IMR-90 (cell line): Measurements from ENCODE around the gene TTC23. TPM values are rescaled to one million over a fixed set of nuclear protein-coding genes. Genes with fewer than 3 reads are reported as not detected.

Experiments used
- ATAC-seq: fragments of 200-7000 bp; cut with Tn5 transposase; 2 replicates; pipeline ENCODE4 v1.9.1; 2020; ENCODE audit warnings: low read depth, mild to moderate bottlenecking, moderate library complexity
- BruUV-seq: library from RNA; stranded (reverse); fragments of 400-500 nt; replicated peaks from 2 replicates; lab custom pipeline; 2021; lab: Mats Ljungman, UMichigan
- CTCF ChIA-PET: fragments of 300-600 bp; formaldehyde crosslinking; extraction: SDS; loops from one replicate; lab custom pipeline; 2021; ENCODE audit warnings: antibody characterized with exemption; lab: Yijun Ruan, JAX
- POLR2A ChIA-PET: fragments of 300-600 bp; sonication (Branson Sonifier 250); formaldehyde crosslinking; loops from one replicate; lab custom pipeline; 2022; ENCODE audit warnings: antibody characterized with exemption; ENCODE audit not compliant: unreplicated experiment; lab: Charles Lee
- DNase-seq: peaks from one replicate; pipeline ENCODE4 v3.0.0; 2013
- H2AFZ ChIP-seq: replicated peaks from 2 replicates; pipeline ENCODE3; 2013; ENCODE audit warnings: low read length, mild to moderate bottlenecking; ENCODE audit not compliant: poor library complexity
- H2AK5ac ChIP-seq: 2 replicates; pipeline ENCODE4 v1.6.1; 2013; ENCODE audit warnings: low read depth, low read length, inconsistent platforms
- H2AK9ac ChIP-seq: replicated peaks from 2 replicates; pipeline ENCODE3; 2013; ENCODE audit warnings: mild to moderate bottlenecking, low read depth, low read length, moderate library complexity; ENCODE audit not compliant: poor library complexity
- H2BK120ac ChIP-seq: 2 replicates; pipeline ENCODE4 v1.6.1; 2013; ENCODE audit warnings: low read depth, low read length, inconsistent platforms
- H2BK15ac ChIP-seq: 3 replicates; pipeline ENCODE4 v1.6.1; 2013; ENCODE audit warnings: low read depth, low read length, inconsistent platforms
- H2BK20ac ChIP-seq: 2 replicates; pipeline ENCODE4 v1.6.1; 2013; ENCODE audit warnings: low read depth, mild to moderate bottlenecking, inconsistent platforms, low read length, moderate library complexity
- H2BK5ac ChIP-seq: 2 replicates; pipeline ENCODE4 v1.6.1; 2013; ENCODE audit warnings: mild to moderate bottlenecking, low read depth, low read length, inconsistent platforms; ENCODE audit not compliant: poor library complexity, severe bottlenecking
- H3K14ac ChIP-seq: replicated peaks from 2 replicates; pipeline ENCODE4 v1.6.1; 2013; ENCODE audit warnings: low read depth, low read length, inconsistent platforms
- H3K18ac ChIP-seq: 2 replicates; pipeline ENCODE4 v1.6.1; 2013; ENCODE audit warnings: low read depth, low read length, control low read depth
- H3K23ac ChIP-seq: 2 replicates; pipeline ENCODE4 v1.6.1; 2013; ENCODE audit warnings: low read depth, low read length, inconsistent platforms
- H3K27ac ChIP-seq: 2 replicates; pipeline ENCODE4 v1.5.1; 2013; ENCODE audit warnings: mild to moderate bottlenecking, control low read depth, low read length; ENCODE audit not compliant: insufficient read depth
- H3K27me3 ChIP-seq: 2 replicates; pipeline ENCODE4 v1.6.1; 2013; ENCODE audit warnings: low read length; ENCODE audit not compliant: control insufficient read depth, insufficient read depth
- H3K36me3 ChIP-seq: 2 replicates; pipeline ENCODE4 v1.6.1; 2013; ENCODE audit warnings: low read length, mixed read lengths; ENCODE audit not compliant: control insufficient read depth, insufficient read depth
- H3K4ac ChIP-seq: 2 replicates; pipeline ENCODE4 v1.6.1; 2013; ENCODE audit warnings: low read depth, low read length, inconsistent platforms
- H3K4me1 ChIP-seq: 2 replicates; pipeline ENCODE4 v1.6.1; 2013; ENCODE audit warnings: low read length, mixed read lengths; ENCODE audit not compliant: control insufficient read depth, insufficient read depth
- H3K4me2 ChIP-seq: 2 replicates; pipeline ENCODE4 v1.6.1; 2013; ENCODE audit warnings: low read depth, mild to moderate bottlenecking, control low read depth, low read length, moderate library complexity
- H3K4me3 ChIP-seq: 2 replicates; pipeline ENCODE4 v1.5.1; 2013; ENCODE audit warnings: low read depth, mild to moderate bottlenecking, control low read depth, low read length, moderate library complexity; ENCODE audit not compliant: insufficient read depth
- H3K56ac ChIP-seq: 2 replicates; pipeline ENCODE4 v1.6.1; 2013; ENCODE audit warnings: low read length, inconsistent platforms; ENCODE audit not compliant: insufficient read depth; ENCODE audit errors: extremely low read depth
- H3K79me1 ChIP-seq, 2 experiments: 2 replicates each; pipeline ENCODE4 v1.6.1; 2013; ENCODE audit warnings: low read length in 2 of 2, inconsistent platforms in 1 of 2, low read depth in 1 of 2
- H3K9ac ChIP-seq: 2 replicates; pipeline ENCODE4 v1.6.1; 2013; ENCODE audit warnings: low read depth, low read length, control low read depth
- H3K9me1 ChIP-seq: 2 replicates; pipeline ENCODE4 v1.6.1; 2013; ENCODE audit warnings: low read length, inconsistent platforms; ENCODE audit not compliant: insufficient read depth
- H3K9me3 ChIP-seq: 2 replicates; pipeline ENCODE4 v1.6.1; 2013; ENCODE audit warnings: low read length; ENCODE audit not compliant: control insufficient read depth, insufficient read depth
- H4K20me1 ChIP-seq: 2 replicates; pipeline ENCODE4 v1.6.1; 2013; ENCODE audit warnings: low read length, inconsistent platforms; ENCODE audit not compliant: insufficient read depth
- H4K5ac ChIP-seq: 2 replicates; pipeline ENCODE4 v1.6.1; 2013; ENCODE audit warnings: mild to moderate bottlenecking, low read depth, low read length, control low read depth
- H4K8ac ChIP-seq, 2 experiments: 2 replicates each; pipeline ENCODE4 v1.6.1; 2013; ENCODE audit warnings: low read depth in 2 of 2, low read length in 2 of 2, control low read depth in 1 of 2, inconsistent platforms in 1 of 2
- H4K91ac ChIP-seq: 2 replicates; pipeline ENCODE4 v1.6.1; 2013; ENCODE audit warnings: low read depth, low read length, inconsistent platforms; ENCODE audit not compliant: insufficient read depth
- BHLHE40 ChIP-seq: fragments of 150-350 bp; IDR thresholded peaks from 2 replicates; pipeline ENCODE4 v1.6.1; 2016; ENCODE audit warnings: mild to moderate bottlenecking, low read depth, low read length
- CEBPB ChIP-seq: IDR thresholded peaks from 2 replicates; pipeline ENCODE4 v1.6.1; 2012; ENCODE audit warnings: low read depth, low read length, improper control_type of control experiment
- CHD1 ChIP-seq: IDR thresholded peaks from 2 replicates; pipeline ENCODE4 v1.6.1; 2012; ENCODE audit warnings: low read depth, low read length, improper control_type of control experiment
- CTCF ChIP-seq: conservative IDR thresholded peaks from 2 replicates; pipeline ENCODE4 v1.5.1; 2012; ENCODE audit warnings: mild to moderate bottlenecking, low read depth, low read length, improper control_type of control experiment
- ELK1 ChIP-seq: fragments of 150-350 bp; IDR thresholded peaks from 2 replicates; pipeline ENCODE4 v1.6.1; 2016; ENCODE audit warnings: low read depth, mild to moderate bottlenecking, low read length, moderate library complexity, borderline replicate concordance
- FOS ChIP-seq: fragments of 150-350 bp; IDR thresholded peaks from 2 replicates; pipeline ENCODE4 v1.6.1; 2016; ENCODE audit warnings: low read depth, low read length
- MAFK ChIP-seq: IDR thresholded peaks from 2 replicates; pipeline ENCODE4 v1.6.1; 2012; ENCODE audit warnings: low read depth, low read length, improper control_type of control experiment
- MAZ ChIP-seq: IDR thresholded peaks from 2 replicates; pipeline ENCODE4 v1.6.1; 2012; ENCODE audit warnings: low read depth, mild to moderate bottlenecking, low read length, improper control_type of control experiment, moderate library complexity, borderline replicate concordance
- MXI1 ChIP-seq: IDR thresholded peaks from 2 replicates; pipeline ENCODE4 v1.6.1; 2012; ENCODE audit warnings: low read depth, mild to moderate bottlenecking, low read length, moderate library complexity, borderline replicate concordance
- NFE2L2 ChIP-seq: fragments of 150-350 bp; IDR thresholded peaks from 2 replicates; pipeline ENCODE4 v1.6.1; 2016; ENCODE audit warnings: low read depth, mild to moderate bottlenecking, low read length
- POLR2A ChIP-seq: IDR thresholded peaks from 2 replicates; pipeline ENCODE4 v1.6.1; 2012; ENCODE audit warnings: mild to moderate bottlenecking, low read depth, low read length
- RAD21 ChIP-seq: IDR thresholded peaks from 2 replicates; pipeline ENCODE4 v1.6.1; 2012; ENCODE audit warnings: low read length, improper control_type of control experiment
- RCOR1 ChIP-seq: IDR thresholded peaks from 2 replicates; pipeline ENCODE4 v1.6.1; 2012; ENCODE audit warnings: mild to moderate bottlenecking, low read length, improper control_type of control experiment; ENCODE audit not compliant: insufficient replicate concordance
- SMC3 ChIP-seq: fragments of 150-350 bp; IDR thresholded peaks from 2 replicates; pipeline ENCODE4 v1.6.1; 2016; ENCODE audit warnings: low read depth, mild to moderate bottlenecking, antibody characterized with exemption, low read length, moderate library complexity
- WGBS, 2 experiments: methylation state at CpG; one replicate each; pipeline versions ENCODE4 v1.1.5 to v1.1.7; 2013; ENCODE audit warnings: missing lambda C conversion rate in 2 of 2; ENCODE audit not compliant: insufficient read length in 1 of 2; ENCODE audit errors: extremely low coverage in 2 of 2; 5-methylcytosine and 5-hydroxymethylcytosine counted together
- dilution Hi-C: fragments of 300-500 bp; cut with HindIII; formaldehyde crosslinking; loops from one replicate; pipeline ENCODE4 v1.14.3; 2018; ENCODE audit warnings: low sequenced_read_pairs; ENCODE audit not compliant: unreplicated experiment
- in situ Hi-C: fragments of 300-500 bp; cut with MboI; formaldehyde crosslinking; loops from 3 replicates; pipeline ENCODE4 v1.14.3; 2019; ENCODE audit warnings: low sequenced_read_pairs, inconsistent platforms, mixed read lengths
- intact Hi-C: fragments of 100-400 bp; cut with micrococcal nuclease; formaldehyde crosslinking; loops from 2 replicates; pipeline ENCODE4 v1.10.0; 2022
- polyA plus RNA-seq, 3 experiments: library from polyadenylated mRNA; depleted of rRNA; stranded (reverse); fragments of >200 nt; gene quantifications; 2 replicates each; pipeline ENCODE4 v1.2.3, GENCODE V29; 2012; ENCODE audit warnings: low replicate concordance in 1 of 3
- total RNA-seq: library from RNA; depleted of rRNA; stranded (reverse); fragments of >200 nt; gene quantifications from 2 replicates; pipeline ENCODE4 v1.2.3, GENCODE V29; 2012
- TF ChIP-seq, protein P1 (sequence below): fragments of 150-350 bp; IDR thresholded peaks from 2 replicates; pipeline ENCODE4 v1.6.1; 2017; ENCODE audit warnings: mild to moderate bottlenecking, antibody characterized with exemption, low read length, low read depth

Gene TTC23
- total and polyA plus RNA-seq, 2 of the 4 experiments (the other 2 are of a cell fraction): 7.8 to 29.8 TPM

DNA sequence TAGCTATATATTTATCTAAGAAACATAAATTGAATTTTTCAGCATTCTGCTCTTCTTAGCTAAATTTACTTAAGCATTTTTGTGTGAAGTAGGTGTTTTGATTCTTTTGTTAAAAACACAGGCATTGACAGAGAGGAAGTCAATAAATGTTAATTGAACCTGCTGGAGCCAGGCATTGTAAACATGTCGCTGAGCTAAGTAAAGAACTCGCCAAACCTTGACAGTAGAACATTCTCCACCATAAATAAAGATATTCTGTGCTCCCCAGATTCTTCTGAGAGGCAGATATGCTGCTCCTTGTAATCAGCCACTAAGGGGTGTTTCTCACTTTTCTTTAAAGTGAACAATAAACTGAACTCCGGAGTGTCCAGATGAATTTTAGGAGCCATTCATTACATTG lies 106.1 kb downstream of the TTC23 start:
- Histone ChIP-seq H3K36me3 (no peaks in the 10 kb centered on the region), H3K79me1 (no peaks in the 10 kb centered on the region; a peak in 1 of 4 replicates), H3K4me2 (no peak overlapping the region), H3K4ac (no peak overlapping the region), H3K23ac (no peak overlapping the region), H3K9me3 (no peaks in the 10 kb centered on the region), H3K4me1 (peaks cover 9% of the 10 kb centered on the region), H3K4me3 (no peak overlapping the region), H4K8ac (no peak overlapping the region), H4K91ac (no peak overlapping the region), H4K5ac (no peak overlapping the region), H2BK20ac (no peak overlapping the region), H3K56ac (no peak overlapping the region), H3K27ac (no peak overlapping the region), H3K14ac (no peak overlapping the region), H2BK120ac (no peak overlapping the region), H2AFZ (no peak overlapping the region), H3K9ac (no peak overlapping the region), H4K20me1 (no peaks in the 10 kb centered on the region), H3K27me3 (no peaks in the 10 kb centered on the region), H2AK9ac (no peak overlapping the region), H2BK5ac (no peak overlapping the region), H3K9me1 (peaks cover 15% of the 10 kb centered on the region; the same call in 1 of the 2 replicates), H2AK5ac (no peak overlapping the region), H2BK15ac (no peak overlapping the region), H3K18ac (no peak overlapping the region)
- ChIA-PET POLR2A (no interaction called here), CTCF (interaction anchor here (0.8 to 1.4 kb wide), 2 partner anchors 38 to 43 kb away, joined by 3 to 4 read pairs; partner anchors contain the start of gene SYNM)
- ATAC-seq (peak; percentile 14; the same call in 1 of the 2 replicates), DNase-seq (no peak)
- dilution Hi-C loops: no loop called here
- intact Hi-C loops: no loop called here
- TF ChIP-seq CHD1: no peak
- TF ChIP-seq, protein P1, sequence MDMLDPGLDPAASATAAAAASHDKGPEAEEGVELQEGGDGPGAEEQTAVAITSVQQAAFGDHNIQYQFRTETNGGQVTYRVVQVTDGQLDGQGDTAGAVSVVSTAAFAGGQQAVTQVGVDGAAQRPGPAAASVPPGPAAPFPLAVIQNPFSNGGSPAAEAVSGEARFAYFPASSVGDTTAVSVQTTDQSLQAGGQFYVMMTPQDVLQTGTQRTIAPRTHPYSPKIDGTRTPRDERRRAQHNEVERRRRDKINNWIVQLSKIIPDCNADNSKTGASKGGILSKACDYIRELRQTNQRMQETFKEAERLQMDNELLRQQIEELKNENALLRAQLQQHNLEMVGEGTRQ: no peak
- no peak for TF ChIP-seq RAD21
- no peak for TF ChIP-seq NFE2L2
- no peak for TF ChIP-seq BHLHE40
- TF ChIP-seq ELK1: no peak
- no peak for TF ChIP-seq MAFK
- no peak for TF ChIP-seq POLR2A
- no peak for TF ChIP-seq SMC3
- no peak for TF ChIP-seq CEBPB
- no peak for TF ChIP-seq MXI1
- no peak for TF ChIP-seq RCOR1
- no peak for TF ChIP-seq CTCF
- no peak for TF ChIP-seq FOS
- TF ChIP-seq MAZ: no peak
- no CpG with 5 or more reads among the region's 3 CpGs for WGBS, 2 experiments
- no TSS peak for BruUV-seq
- in situ Hi-C loops: no loop called here
